Transverse colon (tissue), 4 donors: ENCODE measurements around the gene CYP46A1. TPM values are rescaled to one million over a fixed set of nuclear protein-coding genes. Genes with fewer than 3 reads are reported as not detected.

Source experiments
- DNase-seq: peaks from one replicate; pipeline ENCODE4 v3.0.0-alpha.2; 2019
- H3K27ac ChIP-seq, 4 donors: fragments of 200-600 bp; sonication (generic); 2 replicates each; pipeline ENCODE4 v1.5.1; 2016 to 2018; ENCODE audit warnings: inconsistent platforms in 4 of 4
- H3K27me3 ChIP-seq: fragments of 200-600 bp; sonication (generic); 2 replicates; pipeline ENCODE4 v1.5.1; 2017; ENCODE audit warnings: inconsistent platforms
- H3K36me3 ChIP-seq, 4 donors: fragments of 200-600 bp; sonication (generic); 2 replicates each; pipeline ENCODE4 v1.5.1; 2017 to 2019; ENCODE audit warnings: inconsistent platforms in 4 of 4
- H3K4me1 ChIP-seq, 4 donors: fragments of 200-600 bp; sonication (generic); 2 replicates each; pipeline ENCODE4 v1.5.1; 2017 to 2020; ENCODE audit warnings: inconsistent platforms in 4 of 4
- H3K4me3 ChIP-seq, 4 donors: fragments of 200-600 bp; sonication (generic); 1 replicate in 1 of 4; 2 replicates in 3 of 4; pipeline versions ENCODE4 v1.5.1 to v1.6.1; 2017 to 2019; ENCODE audit warnings: inconsistent platforms in 4 of 4
- H3K9me3 ChIP-seq, 2 donors: fragments of 200-600 bp; sonication (generic); 2 replicates each; pipeline ENCODE4 v1.5.1; 2017 to 2019; ENCODE audit warnings: inconsistent platforms in 2 of 2
- EP300 ChIP-seq: sonication (generic); formaldehyde crosslinking; IDR thresholded peaks from one replicate; pipeline ENCODE4 v1.6.1; 2017; ENCODE audit warnings: antibody characterized with exemption, low read depth
- POLR2A ChIP-seq: fragments of 450-650 bp; IDR thresholded peaks from one replicate; pipeline ENCODE4 v1.6.1; 2016; ENCODE audit warnings: antibody characterized with exemption, mild to moderate bottlenecking, moderate library complexity
- POLR2AphosphoS5 ChIP-seq, 3 donors: sonication (generic); formaldehyde crosslinking; IDR thresholded peaks; one replicate each; pipeline ENCODE4 v1.6.1; 2016; ENCODE audit warnings: antibody characterized with exemption in 3 of 3
- WGBS, 2 donors: methylation state at CpG; one replicate each; pipeline ENCODE4 v1.1.5; 2018; ENCODE audit warnings: low coverage in 1 of 2; 5-methylcytosine and 5-hydroxymethylcytosine counted together
- in situ Hi-C, 4 donors: fragments of 200-750 bp; cut with MboI; loops; one replicate each; pipeline versions ENCODE4 v1.15.0 to v1.15.1; 2017; ENCODE audit warnings: low sequenced_read_pairs in 3 of 4, low pct_ligation_motif_present in 1 of 4, low pct_unique_long_range_greater_than_20kb in 1 of 4
- intact Hi-C: fragments of 100-400 bp; cut with DNase I; formaldehyde crosslinking; loops from one replicate; pipeline ENCODE4 v1.15.1; 2023; ENCODE audit warnings: low total_unique reads
- total RNA-seq, 4 donors: library from RNA; depleted of rRNA; stranded (reverse); fragments of >200 nt; gene quantifications; one replicate each; pipeline ENCODE4 v1.1.0, GENCODE V29; 2016
- TF ChIP-seq, protein P1 (sequence below), 5 experiments: fragments of 200-600 bp in 3 of 5; fragments of 450-650 bp in 2 of 5; sonication (generic) in 3 of 5; IDR thresholded peaks; 1 replicate in 2 of 5; 2 replicates in 3 of 5; pipeline ENCODE4 v1.5.1; 2016 to 2017; ENCODE audit warnings: antibody characterized with exemption in 5 of 5, inconsistent platforms in 3 of 5, mild to moderate bottlenecking in 2 of 5, moderate library complexity in 1 of 5

The CYP46A1 gene
- total RNA-seq, 4 donors from 2014 or later: 0.27 to 0.75 (median 0.52) TPM

GRCh38 chr14:99672506-99673304 is 11.4 kb upstream of the CYP46A1 start:
- 76% methylated on average over 11 of the region's 11 CpGs; no CpG with 5 or more reads in 1 of the 2 donors for WGBS, 2 donors
- intact Hi-C loops (no loop called here), in situ Hi-C loops (no loop called here)
- no peak overlapping the region for H3K4me3 ChIP-seq
- TF ChIP-seq POLR2A (no peak), EP300 (no peak), POLR2AphosphoS5 (IDR thresholded peaks at IDR 0.05) (no peak)
- TF ChIP-seq, protein P1, sequence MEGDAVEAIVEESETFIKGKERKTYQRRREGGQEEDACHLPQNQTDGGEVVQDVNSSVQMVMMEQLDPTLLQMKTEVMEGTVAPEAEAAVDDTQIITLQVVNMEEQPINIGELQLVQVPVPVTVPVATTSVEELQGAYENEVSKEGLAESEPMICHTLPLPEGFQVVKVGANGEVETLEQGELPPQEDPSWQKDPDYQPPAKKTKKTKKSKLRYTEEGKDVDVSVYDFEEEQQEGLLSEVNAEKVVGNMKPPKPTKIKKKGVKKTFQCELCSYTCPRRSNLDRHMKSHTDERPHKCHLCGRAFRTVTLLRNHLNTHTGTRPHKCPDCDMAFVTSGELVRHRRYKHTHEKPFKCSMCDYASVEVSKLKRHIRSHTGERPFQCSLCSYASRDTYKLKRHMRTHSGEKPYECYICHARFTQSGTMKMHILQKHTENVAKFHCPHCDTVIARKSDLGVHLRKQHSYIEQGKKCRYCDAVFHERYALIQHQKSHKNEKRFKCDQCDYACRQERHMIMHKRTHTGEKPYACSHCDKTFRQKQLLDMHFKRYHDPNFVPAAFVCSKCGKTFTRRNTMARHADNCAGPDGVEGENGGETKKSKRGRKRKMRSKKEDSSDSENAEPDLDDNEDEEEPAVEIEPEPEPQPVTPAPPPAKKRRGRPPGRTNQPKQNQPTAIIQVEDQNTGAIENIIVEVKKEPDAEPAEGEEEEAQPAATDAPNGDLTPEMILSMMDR (IDR thresholded peaks at IDR 0.05): no peak
- H3K27ac ChIP-seq: peak overlapping the region in 2 of 4 donors; percentile 21 to 22
- no peaks in the 10 kb centered on the region for H3K36me3 ChIP-seq
- no peaks in the 10 kb centered on the region for H3K27me3 ChIP-seq
- H3K9me3 ChIP-seq: no peaks in the 10 kb centered on the region
- peaks cover 0 to 13% (median 4%) of the 10 kb centered on the region in 4 donors for H3K4me1 ChIP-seq
- DNase-seq: no peak

DNA sequence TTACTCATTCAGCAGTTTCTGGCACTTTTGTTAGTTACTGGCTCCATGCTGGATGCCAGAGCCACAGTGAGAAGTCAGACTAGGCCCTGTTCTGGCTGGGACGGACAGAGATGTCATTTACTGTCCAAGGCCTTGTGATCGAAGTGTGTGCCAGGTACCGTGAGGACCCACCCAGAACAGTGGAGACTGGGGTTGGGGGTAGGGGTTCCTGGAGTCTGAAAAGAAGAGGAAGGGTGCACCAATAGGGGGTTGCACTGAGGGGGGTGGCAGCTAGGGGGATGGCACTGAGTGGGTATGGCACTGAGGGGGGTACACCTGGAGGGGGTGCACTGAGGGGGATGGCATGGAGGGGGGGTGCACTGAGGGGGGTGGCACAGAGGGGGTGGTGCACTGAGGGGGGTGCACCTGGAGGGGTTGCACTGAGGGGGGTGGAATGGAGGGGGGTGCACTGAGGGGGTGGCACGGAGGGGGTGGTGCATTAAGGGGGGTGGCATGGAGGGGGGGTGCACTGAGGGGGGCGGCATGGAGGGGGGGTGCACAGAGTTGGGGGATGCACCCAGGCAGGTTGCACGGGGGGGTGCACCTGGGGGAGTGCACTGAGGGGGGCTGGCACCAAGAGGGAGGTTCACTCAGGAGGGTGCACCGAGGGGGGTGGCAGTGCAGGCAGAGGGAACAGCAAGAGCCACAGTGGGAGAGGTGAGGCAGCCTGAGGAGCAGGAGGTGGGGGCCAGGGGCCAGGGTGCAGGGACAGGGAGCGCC is 10.6 kb upstream of the CYP46A1 start:
- H3K27ac ChIP-seq: no peak overlapping the region
- no peaks in the 10 kb centered on the region for H3K9me3 ChIP-seq
- no peak for TF ChIP-seq EP300
- TF ChIP-seq, protein P1 (IDR thresholded peaks at IDR 0.05): no peak
- no peaks in the 10 kb centered on the region for H3K27me3 ChIP-seq
- no peak for DNase-seq
- in situ Hi-C loops: no loop called here
- intact Hi-C loops: no loop called here
- no peaks in the 10 kb centered on the region for H3K36me3 ChIP-seq
- WGBS, 2 donors: 89% methylated on average over 5 of the region's 8 CpGs; no CpG with 5 or more reads in 1 of the 2 donors
- peaks cover 0 to 13% (median 4%) of the 10 kb centered on the region in 4 donors for H3K4me1 ChIP-seq
- no peak overlapping the region for H3K4me3 ChIP-seq

DNA sequence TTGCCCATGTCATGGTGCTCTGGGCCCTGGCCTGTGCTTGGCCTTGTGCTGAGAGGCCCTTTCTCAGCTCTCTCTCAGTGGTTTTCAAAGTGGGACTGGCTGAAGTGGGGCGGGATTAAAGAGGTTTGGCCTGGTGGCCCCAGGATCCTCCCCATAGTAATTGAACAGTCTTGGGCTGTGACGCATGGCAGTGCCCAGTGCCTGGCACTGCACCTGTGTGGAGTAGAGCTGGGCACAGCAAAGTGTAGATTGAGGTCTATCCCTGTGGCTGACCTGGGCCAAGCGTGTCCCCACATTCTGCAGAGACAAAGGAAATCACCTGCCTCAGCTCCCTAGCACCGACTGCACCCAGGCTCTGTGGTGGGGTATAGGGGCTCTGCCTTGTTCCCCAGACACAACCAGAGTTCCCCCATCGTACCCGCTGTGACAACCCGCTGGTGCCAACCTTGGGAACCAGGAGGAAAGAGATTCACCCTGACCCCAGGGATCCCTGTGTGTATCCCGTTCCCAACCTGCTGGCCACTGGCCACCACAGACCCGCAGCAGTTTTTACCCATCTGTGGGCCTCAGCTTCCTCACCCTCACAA is 9.9 kb upstream of the CYP46A1 start:
- DNase-seq: no peak

More for the DNA sequence above, 9.9 kb upstream of the CYP46A1 start:
- Histone ChIP-seq H3K4me1 (peaks cover 0 to 13% (median 4%) of the 10 kb centered on the region in 4 donors), H3K27ac (no peak overlapping the region), H3K4me3 (no peak overlapping the region), H3K36me3 (no peaks in the 10 kb centered on the region), H3K9me3 (no peaks in the 10 kb centered on the region), H3K27me3 (no peaks in the 10 kb centered on the region)
- no peak for TF ChIP-seq POLR2A
- TF ChIP-seq EP300: no peak
- TF ChIP-seq, protein P1 (IDR thresholded peaks at IDR 0.05): no peak
- no peak for TF ChIP-seq POLR2AphosphoS5 (IDR thresholded peaks at IDR 0.05)
- in situ Hi-C loops (no loop called here), intact Hi-C loops (no loop called here)
- 97% methylated on average over 8 of the region's 9 CpGs; no CpG with 5 or more reads in 1 of the 2 donors for WGBS, 2 donors
